RWPE1 (cell line): ENCODE results near the gene MUC6.

ENCODE experiments used
- CTCF ChIA-PET: fragments of 350-600 bp; sonication (Branson Sonifier 250); formaldehyde crosslinking; extraction: SDS; loops from one replicate; lab custom pipeline; 2021; lab: Yijun Ruan, JAX
- POLR2A ChIA-PET: fragments of 400-600 bp; formaldehyde crosslinking; extraction: SDS; loops from one replicate; lab custom pipeline; 2020; ENCODE audit warnings: antibody characterized with exemption; ENCODE audit not compliant: low non-redundant PET; lab: Yijun Ruan, JAX
- DNase-seq: peaks from one replicate; pipeline ENCODE4 v3.0.0; 2012; ENCODE audit warnings: low spot score
- H3K27ac ChIP-seq: fragments of 450-650 bp; 2 replicates; pipeline ENCODE4 v1.5.1; 2017
- CTCF ChIP-seq: fragments of 450-650 bp; conservative IDR thresholded peaks from 2 replicates; pipeline ENCODE4 v1.5.1; 2017; ENCODE audit warnings: low read depth, mild to moderate bottlenecking

MUC6 gene

GRCh38 chr11:1032310-1032891, 4.1 kb downstream of the MUC6 start:
- DNase-seq, result no peak
- TF ChIP-seq CTCF, result no peak
- H3K27ac ChIP-seq, result no peak overlapping the region
- ChIA-PET POLR2A (no interaction called here), CTCF (no interaction called here)

DNA sequence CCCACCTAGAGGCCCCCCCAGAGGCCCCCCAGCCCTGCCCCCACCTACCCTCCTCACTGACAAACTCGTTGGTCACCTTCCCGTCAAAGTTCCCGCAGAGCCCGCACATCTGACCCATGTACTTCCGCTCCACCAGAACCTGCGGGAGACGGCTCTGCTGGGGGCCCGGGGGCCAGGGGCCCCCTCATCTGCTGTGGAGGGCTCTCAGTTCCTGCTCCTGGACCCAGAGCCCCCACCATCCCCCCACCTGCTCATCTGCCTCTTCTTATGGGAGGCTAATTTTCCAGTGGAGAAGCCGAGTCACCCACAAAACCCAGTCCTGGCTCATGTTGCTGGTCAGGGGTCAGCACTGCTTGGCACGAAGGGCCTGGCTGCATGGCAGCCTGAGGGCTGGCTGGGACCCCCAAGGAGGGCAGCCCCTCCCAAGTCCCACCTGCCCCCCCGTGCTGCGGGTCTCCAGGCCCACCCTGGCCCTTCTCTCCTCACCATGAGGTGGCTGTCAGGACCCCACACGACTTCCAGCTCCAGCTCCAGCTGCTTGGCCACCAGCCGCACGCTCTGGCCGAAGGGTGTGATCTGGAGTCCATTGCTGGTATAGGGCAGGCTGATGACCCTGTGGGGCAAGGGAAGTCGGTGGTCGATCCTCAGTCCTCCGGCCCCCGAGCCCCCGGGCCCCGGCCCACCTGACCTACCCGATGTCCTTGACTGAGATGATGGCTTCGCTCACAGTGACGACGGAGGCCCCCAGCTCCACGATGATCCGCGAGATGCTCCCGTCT, 5.2 kb downstream of the MUC6 start:
- TF ChIP-seq CTCF, result no peak
- H3K27ac ChIP-seq, result no peak overlapping the region
- POLR2A ChIA-PET, result no interaction called here
- DNase-seq, result no peak
- CTCF ChIA-PET, result interaction anchor here (1.0 kb wide), 1 partner anchor 20 kb away, joined by 4 read pairs; no protein-coding TSS in a partner anchor

DNA sequence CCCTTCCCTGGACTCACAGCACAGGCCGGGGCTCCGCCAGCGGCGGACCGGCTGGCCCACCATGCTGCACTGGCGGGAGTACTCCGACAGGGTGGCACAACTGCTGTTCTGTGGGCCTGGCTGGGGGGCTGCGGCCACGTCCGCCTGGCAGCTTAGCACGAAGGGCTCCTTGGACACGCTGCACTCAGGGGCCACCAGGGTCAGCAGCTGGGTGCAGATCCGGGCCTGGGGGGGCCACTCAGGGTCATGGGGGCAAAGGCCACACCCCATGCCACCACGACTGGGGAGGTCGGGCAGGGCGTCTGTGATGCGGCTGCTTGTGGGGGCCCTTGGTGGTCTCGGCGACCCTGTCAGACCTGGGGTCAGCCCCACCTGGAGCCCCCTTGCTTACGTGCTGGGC, 6.0 kb downstream of the MUC6 start:
- no peak for DNase-seq
- CTCF ChIA-PET, result interaction anchor here (1.0 kb wide), 1 partner anchor 21 kb away, joined by 4 read pairs; no protein-coding TSS in a partner anchor
- TF ChIP-seq CTCF, result no peak
- H3K27ac ChIP-seq, result no peak overlapping the region
- POLR2A ChIA-PET, result no interaction called here

GRCh38 chr11:1030086-1030485, 6.4 kb downstream of the MUC6 start:
- CTCF ChIA-PET, result interaction anchor here (0.6 kb wide), 1 partner anchor 187 kb away, joined by 3 read pairs; no protein-coding TSS in a partner anchor
- TF ChIP-seq CTCF, result no peak
- DNase-seq, result no peak
- H3K27ac ChIP-seq, result no peak overlapping the region
- POLR2A ChIA-PET, result no interaction called here

GRCh38 chr11:1029654-1030053, 6.9 kb downstream of the MUC6 start:
- no peak overlapping the region for H3K27ac ChIP-seq
- TF ChIP-seq CTCF, result no peak
- POLR2A ChIA-PET, result no interaction called here
- DNase-seq, result no peak
- CTCF ChIA-PET, result interaction anchor here (0.6 kb wide), 1 partner anchor 186 kb away, joined by 3 read pairs; no protein-coding TSS in a partner anchor

DNA sequence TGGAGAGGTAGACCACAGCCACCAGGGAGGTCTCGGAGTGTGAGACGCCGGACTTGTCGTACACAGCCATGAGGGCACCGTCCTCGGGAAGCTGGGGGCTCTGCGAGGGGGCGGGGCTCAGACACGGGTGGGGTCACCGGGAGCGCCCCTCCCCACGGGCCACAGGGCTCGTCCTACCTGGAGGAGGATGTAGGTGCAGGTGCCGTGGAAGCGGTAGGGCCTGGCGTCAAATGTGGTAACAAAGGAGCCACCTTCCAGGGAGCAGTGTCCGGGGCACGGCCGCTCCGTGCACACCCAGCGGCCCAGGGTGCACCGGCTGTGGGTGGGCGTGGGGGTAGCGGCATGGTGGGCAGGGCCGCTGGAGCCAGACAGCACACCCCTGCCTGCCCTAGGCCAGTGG, 7.5 kb downstream of the MUC6 start:
- no peak for DNase-seq
- ChIA-PET CTCF (interaction anchor here (0.6 kb wide), 1 partner anchor 171 kb away, joined by 3 read pairs; no protein-coding TSS in a partner anchor), POLR2A (no interaction called here)
- no peak overlapping the region for H3K27ac ChIP-seq
- no peak for TF ChIP-seq CTCF
